ENCODE data around the gene LZTS3. TPM values are rescaled to one million over a fixed set of nuclear protein-coding genes. Genes with fewer than 3 reads are reported as not detected.

The LZTS3 gene
- total and polyA plus RNA-seq, 2 of the 13 experiments (the other 11 are each of a cell fraction or from before 2014, with no cell fraction given) = 10.1 to 31.3 TPM

DNA sequence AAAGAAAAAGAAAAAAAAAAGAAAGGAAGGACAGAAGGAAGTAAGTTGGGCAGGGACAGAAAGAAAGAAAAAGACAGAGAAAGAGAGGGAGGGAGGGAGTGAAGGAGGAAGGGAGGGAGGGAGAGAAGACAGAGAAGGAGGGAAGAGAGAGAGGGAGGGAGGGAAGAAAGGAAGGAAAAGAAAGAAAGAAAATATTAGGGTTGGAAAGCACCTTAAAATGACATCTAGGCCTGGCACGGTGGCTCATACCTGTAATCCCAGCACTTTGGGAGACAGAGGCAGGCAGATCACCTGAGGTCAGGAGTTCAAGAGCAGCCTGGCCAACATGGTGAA lies 46.9 kb downstream of the LZTS3 start:
- in situ Hi-C loops (cut with HindIII; ENCODE audit: extremely low pct_ligation_motif_present, low pct_unique_long_range_greater_than_20kb) = no loop called here
- no peaks in the 10 kb centered on the region for H3K27me3 ChIP-seq (ENCODE audit: control insufficient read depth in 1 of 2, insufficient read depth in 2 of 2, low read length in 2 of 2)
- POLR2A ChIA-PET = no interaction called here
- no peak overlapping the region for H2AFZ ChIP-seq (ENCODE audit: low read length)
- H4K20me1 ChIP-seq (ENCODE audit: insufficient read depth, low read length) = no peaks in the 10 kb centered on the region
- no peaks in the 10 kb centered on the region for H3K79me2 ChIP-seq (ENCODE audit: insufficient read depth, low read length)
- no TSS peak for BruUV-seq (replicated peaks)
- 81% methylated on average over 1 of the region's 1 CpG for WGBS (ENCODE audit: low lambda C conversion rate)
- H3K4me2 ChIP-seq (ENCODE audit: low read depth, low read length) = no peak overlapping the region
- no peak for FAIRE-seq
- H3K9ac ChIP-seq (ENCODE audit: insufficient read depth, low read depth, low read length) = no peak overlapping the region
- intact Hi-C loops (cut with micrococcal nuclease; ENCODE audit: unreplicated experiment) = no loop called here
- H3K4me1 ChIP-seq (ENCODE audit: insufficient read depth, low read length) = peaks cover 55% of the 10 kb centered on the region
- DNase-seq (ENCODE audit: low spot score) = no peak
- H3K27ac ChIP-seq (ENCODE audit: extremely low read length, insufficient read depth, low read length) = peak overlapping the region; percentile 26
- no peak overlapping the region for H3K4me3 ChIP-seq (replicated peaks in 1 of 3; ENCODE audit: insufficient read depth in 1 of 3, low read depth in 2 of 3, low read length in 3 of 3)
- CTCF ChIA-PET (ENCODE audit: low intra/inter-chr PET ratio, low total read pairs) = no interaction called here
- peaks cover 5 to 9% of the 10 kb centered on the region in 2 experiments for H3K36me3 ChIP-seq (replicated peaks in 1 of 2; ENCODE audit: control insufficient read depth in 1 of 2, insufficient read depth in 2 of 2, low read length in 2 of 2)
- no peak; the same call in 1 of the 3 replicates for ATAC-seq
- H3K9me3 ChIP-seq (ENCODE audit: low read length) = no peaks in the 10 kb centered on the region
- TF ChIP-seq, protein P1, sequence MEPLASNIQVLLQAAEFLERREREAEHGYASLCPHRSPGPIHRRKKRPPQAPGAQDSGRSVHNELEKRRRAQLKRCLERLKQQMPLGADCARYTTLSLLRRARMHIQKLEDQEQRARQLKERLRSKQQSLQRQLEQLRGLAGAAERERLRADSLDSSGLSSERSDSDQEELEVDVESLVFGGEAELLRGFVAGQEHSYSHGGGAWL (CRISPR knock-in tag; IDR thresholded peaks at IDR 0.05) = 0 out of 2 replicates have a peak, but pooled peaks have one; percentile 17
- TF ChIP-seq SOX13 (IDR thresholded peaks at IDR 0.05) = no peak
- no peak for TF ChIP-seq SOX13 (CRISPR knock-in tag; conservative IDR thresholded peaks at IDR 0.05 in 1 of 2, IDR thresholded peaks at IDR 0.05 in 1 of 2)
- TF ChIP-seq SRSF1 (optimal IDR thresholded peaks at IDR 0.05; ENCODE audit: low read depth, low read length) = no peak
- 0 out of 2 replicates have a peak, but pooled peaks have one; percentile 11 for TF ChIP-seq LCORL (IDR thresholded peaks at IDR 0.05)
- TF ChIP-seq LCORL (CRISPR knock-in tag; IDR thresholded peaks at IDR 0.05) = no peak
- TF ChIP-seq, protein P2, sequence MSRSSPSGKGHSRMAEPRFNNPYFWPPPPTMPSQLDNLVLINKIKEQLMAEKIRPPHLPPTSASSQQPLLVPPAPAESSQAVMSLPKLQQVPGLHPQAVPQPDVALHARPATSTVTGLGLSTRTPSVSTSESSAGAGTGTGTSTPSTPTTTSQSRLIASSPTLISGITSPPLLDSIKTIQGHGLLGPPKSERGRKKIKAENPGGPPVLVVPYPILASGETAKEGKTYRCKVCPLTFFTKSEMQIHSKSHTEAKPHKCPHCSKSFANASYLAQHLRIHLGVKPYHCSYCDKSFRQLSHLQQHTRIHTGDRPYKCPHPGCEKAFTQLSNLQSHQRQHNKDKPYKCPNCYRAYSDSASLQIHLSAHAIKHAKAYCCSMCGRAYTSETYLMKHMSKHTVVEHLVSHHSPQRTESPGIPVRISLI (CRISPR knock-in tag; IDR thresholded peaks at IDR 0.05; ENCODE audit: borderline replicate concordance) = peak; percentile 37; the same call in 1 of the 2 replicates
- peak; percentile 6; the same call in 1 of the 2 replicates for TF ChIP-seq NR2F6 (IDR thresholded peaks at IDR 0.05)
- TF ChIP-seq NR2F6 (CRISPR knock-in tag; IDR thresholded peaks at IDR 0.05) = no peak
- TF ChIP-seq, protein P3, sequence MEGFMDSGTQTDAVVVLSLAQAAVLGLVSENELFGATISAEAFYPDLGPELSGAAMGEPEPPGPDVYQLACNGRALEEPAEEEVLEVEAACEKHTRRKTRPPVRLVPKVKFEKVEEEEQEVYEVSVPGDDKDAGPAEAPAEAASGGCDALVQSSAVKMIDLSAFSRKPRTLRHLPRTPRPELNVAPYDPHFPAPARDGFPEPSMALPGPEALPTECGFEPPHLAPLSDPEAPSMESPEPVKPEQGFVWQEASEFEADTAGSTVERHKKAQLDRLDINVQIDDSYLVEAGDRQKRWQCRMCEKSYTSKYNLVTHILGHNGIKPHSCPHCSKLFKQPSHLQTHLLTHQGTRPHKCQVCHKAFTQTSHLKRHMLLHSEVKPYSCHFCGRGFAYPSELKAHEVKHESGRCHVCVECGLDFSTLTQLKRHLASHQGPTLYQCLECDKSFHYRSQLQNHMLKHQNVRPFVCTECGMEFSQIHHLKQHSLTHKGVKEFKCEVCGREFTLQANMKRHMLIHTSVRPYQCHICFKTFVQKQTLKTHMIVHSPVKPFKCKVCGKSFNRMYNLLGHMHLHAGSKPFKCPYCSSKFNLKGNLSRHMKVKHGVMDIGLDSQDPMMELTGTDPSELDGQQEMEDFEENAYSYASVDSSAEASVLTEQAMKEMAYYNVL (CRISPR knock-in tag; IDR thresholded peaks at IDR 0.05; ENCODE audit: borderline replicate concordance) = peak; percentile 60; the same call in 1 of the 2 replicates
- TF ChIP-seq NBN (conservative IDR thresholded peaks at IDR 0.05) = 0 out of 2 replicates have a peak, but pooled peaks have one; percentile 58
- 0 out of 2 replicates have a peak, but pooled peaks have one; percentile 7 for TF ChIP-seq NFKBIZ (CRISPR knock-in tag; IDR thresholded peaks at IDR 0.05)
- TF ChIP-seq, protein P4, sequence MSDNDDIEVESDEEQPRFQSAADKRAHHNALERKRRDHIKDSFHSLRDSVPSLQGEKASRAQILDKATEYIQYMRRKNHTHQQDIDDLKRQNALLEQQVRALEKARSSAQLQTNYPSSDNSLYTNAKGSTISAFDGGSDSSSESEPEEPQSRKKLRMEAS (IDR thresholded peaks at IDR 0.05) = no peak
- TF ChIP-seq, protein P5, sequence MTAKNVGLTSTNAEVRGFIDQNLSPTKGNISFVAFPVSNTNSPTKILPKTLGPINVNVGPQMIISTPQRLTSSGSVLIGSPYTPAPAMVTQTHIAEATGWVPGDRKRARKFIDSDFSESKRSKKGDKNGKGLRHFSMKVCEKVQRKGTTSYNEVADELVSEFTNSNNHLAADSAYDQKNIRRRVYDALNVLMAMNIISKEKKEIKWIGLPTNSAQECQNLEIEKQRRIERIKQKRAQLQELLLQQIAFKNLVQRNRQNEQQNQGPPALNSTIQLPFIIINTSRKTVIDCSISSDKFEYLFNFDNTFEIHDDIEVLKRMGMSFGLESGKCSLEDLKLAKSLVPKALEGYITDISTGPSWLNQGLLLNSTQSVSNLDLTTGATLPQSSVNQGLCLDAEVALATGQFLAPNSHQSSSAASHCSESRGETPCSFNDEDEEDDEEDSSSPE (CRISPR knock-in tag; IDR thresholded peaks at IDR 0.05) = no peak
- TF ChIP-seq, protein P6, sequence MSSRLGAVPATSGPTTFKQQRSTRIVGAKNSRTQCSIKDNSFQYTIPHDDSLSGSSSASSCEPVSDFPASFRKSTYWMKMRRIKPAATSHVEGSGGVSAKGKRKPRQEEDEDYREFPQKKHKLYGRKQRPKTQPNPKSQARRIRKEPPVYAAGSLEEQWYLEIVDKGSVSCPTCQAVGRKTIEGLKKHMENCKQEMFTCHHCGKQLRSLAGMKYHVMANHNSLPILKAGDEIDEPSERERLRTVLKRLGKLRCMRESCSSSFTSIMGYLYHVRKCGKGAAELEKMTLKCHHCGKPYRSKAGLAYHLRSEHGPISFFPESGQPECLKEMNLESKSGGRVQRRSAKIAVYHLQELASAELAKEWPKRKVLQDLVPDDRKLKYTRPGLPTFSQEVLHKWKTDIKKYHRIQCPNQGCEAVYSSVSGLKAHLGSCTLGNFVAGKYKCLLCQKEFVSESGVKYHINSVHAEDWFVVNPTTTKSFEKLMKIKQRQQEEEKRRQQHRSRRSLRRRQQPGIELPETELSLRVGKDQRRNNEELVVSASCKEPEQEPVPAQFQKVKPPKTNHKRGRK (CRISPR knock-in tag; IDR thresholded peaks at IDR 0.05) = peak; percentile 97
- peak; percentile 34; the same call in 1 of the 2 replicates for TF ChIP-seq FOXP1 (IDR thresholded peaks at IDR 0.05)
- TF ChIP-seq FOXP1 (CRISPR knock-in tag; IDR thresholded peaks at IDR 0.05) = no peak
- peak; percentile 42; the same call in 1 of the 2 replicates for TF ChIP-seq CREM (IDR thresholded peaks at IDR 0.05)
- TF ChIP-seq CREM (CRISPR knock-in tag; IDR thresholded peaks at IDR 0.05) = no peak
- peak; percentile 57; the same call in 1 of the 2 replicates for TF ChIP-seq NONO (IDR thresholded peaks at IDR 0.05)
- TF ChIP-seq NONO (CRISPR knock-in tag; conservative IDR thresholded peaks at IDR 0.05) = no peak
- TF ChIP-seq SKI (IDR thresholded peaks at IDR 0.05; ENCODE audit: partially characterized antibody) = no peak
